Sciatic nerve (tissue), 2 donors: ENCODE data around the gene CAMK1D. TPM values are rescaled to one million over a fixed set of nuclear protein-coding genes. Genes with fewer than 3 reads are reported as not detected.

Experiments used
- ATAC-seq: fragments of 200-7000 bp; cut with Tn5 transposase; one replicate; pipeline ENCODE4 v1.9.1; 2020; ENCODE audit warnings: mild to moderate bottlenecking, moderate library complexity
- DNase-seq: peaks from one replicate; pipeline ENCODE4 v3.0.0-alpha.2; 2020; ENCODE audit warnings: low spot score
- intact Hi-C: fragments of 100-400 bp; cut with DNase I; formaldehyde crosslinking; loops from one replicate; pipeline ENCODE4 v1.14.2; 2022
- total RNA-seq: library from RNA; stranded (reverse); fragmentation: NEBNext Ultra II Directional; extraction: Animal tissue kit (Norgen Biotek cat#: 25700); gene quantifications from one replicate; pipeline ENCODE4 v1.2.1, GENCODE V29; 2021
- donor health status: DM: no; HTN: no; CAD: no.
- donor health status: DM: no; HTN: no; CAD: no.

Gene CAMK1D
- total RNA-seq, 1 donor from 2014 or later: 27.1 TPM

GRCh38 chr10:12768156-12769100 lies 419.1 kb downstream of the CAMK1D start:
- intact Hi-C loops: no loop called here
- DNase-seq (no peak), ATAC-seq (no peak)

- ATAC-seq: no peak
- intact Hi-C loops: no loop called here
- DNase-seq: no peak
These were observed 420.1 kb downstream of the CAMK1D start for GRCh38 chr10:12769323-12770044.

- no peak for ATAC-seq
- intact Hi-C loops: no loop called here
These were observed 422.8 kb downstream of the CAMK1D start for GRCh38 chr10:12771981-12772760.

GRCh38 chr10:12772797-12773587 lies 423.6 kb downstream of the CAMK1D start:
- DNase-seq: no peak
- intact Hi-C loops: no loop called here
- ATAC-seq: no peak

More at GRCh38 chr10:12771981-12772760, 422.8 kb downstream of the CAMK1D start:
- no peak for DNase-seq

GRCh38 chr10:12774204-12774894 lies 425.0 kb downstream of the CAMK1D start:
- DNase-seq: no peak
- no peak for ATAC-seq
- intact Hi-C loops: no loop called here

- ATAC-seq (no peak), DNase-seq (no peak)
- intact Hi-C loops: no loop called here
These were observed 428.7 kb downstream of the CAMK1D start for GRCh38 chr10:12777840-12778585.

- intact Hi-C loops: no loop called here
- DNase-seq (no peak), ATAC-seq (no peak)
These were observed 431.6 kb downstream of the CAMK1D start for GRCh38 chr10:12780634-12781601.

- no peak for ATAC-seq
- no peak for DNase-seq
- intact Hi-C loops: no loop called here
These were observed 432.6 kb downstream of the CAMK1D start for GRCh38 chr10:12781976-12782375.

GRCh38 chr10:12782537-12782936 lies 433.2 kb downstream of the CAMK1D start:
- intact Hi-C loops: no loop called here
- ATAC-seq: no peak
- DNase-seq: no peak

- intact Hi-C loops: no loop called here
- DNase-seq: no peak
- ATAC-seq: peak; percentile 46
These were observed 433.9 kb downstream of the CAMK1D start for GRCh38 chr10:12783293-12783692.

- intact Hi-C loops: no loop called here
- ATAC-seq (no peak), DNase-seq (no peak)
These were observed 435.3 kb downstream of the CAMK1D start for GRCh38 chr10:12784646-12785045.

- no peak for ATAC-seq
These were observed 436.1 kb downstream of the CAMK1D start for GRCh38 chr10:12785415-12785831.

GRCh38 chr10:12787297-12787696 lies 437.9 kb downstream of the CAMK1D start:
- no peak for DNase-seq
- intact Hi-C loops: no loop called here
- ATAC-seq: no peak

More at GRCh38 chr10:12785415-12785831, 436.1 kb downstream of the CAMK1D start:
- intact Hi-C loops: no loop called here
- no peak for DNase-seq

GRCh38 chr10:12788277-12788676 lies 438.9 kb downstream of the CAMK1D start:
- ATAC-seq (no peak), DNase-seq (no peak)
- intact Hi-C loops: no loop called here

GRCh38 chr10:12790270-12790669 lies 440.9 kb downstream of the CAMK1D start:
- intact Hi-C loops: no loop called here
- ATAC-seq: no peak
- DNase-seq: no peak

GRCh38 chr10:12791728-12792127 lies 442.4 kb downstream of the CAMK1D start:
- intact Hi-C loops: no loop called here
- no peak for ATAC-seq
- DNase-seq: no peak
